ENCODE results near the gene HMCN1.

DNA sequence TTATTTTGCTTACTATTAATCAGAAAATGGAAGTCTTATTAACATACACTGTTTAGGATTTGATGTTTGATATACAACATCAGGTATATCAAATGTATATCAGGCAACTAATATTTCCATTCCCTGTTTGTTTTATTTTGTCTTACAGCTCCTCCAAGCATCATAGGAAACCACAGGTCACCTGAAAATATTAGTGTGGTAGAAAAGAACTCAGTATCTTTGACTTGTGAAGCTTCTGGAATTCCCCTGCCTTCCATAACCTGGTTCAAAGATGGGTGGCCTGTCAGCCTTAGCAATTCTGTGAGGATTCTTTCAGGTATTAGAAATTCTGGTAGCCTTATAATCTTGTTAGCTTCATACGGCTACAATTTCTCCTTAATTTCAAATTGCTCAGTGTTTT, 322.9 kb downstream of the HMCN1 start:
- TF ChIP-seq, protein P1, sequence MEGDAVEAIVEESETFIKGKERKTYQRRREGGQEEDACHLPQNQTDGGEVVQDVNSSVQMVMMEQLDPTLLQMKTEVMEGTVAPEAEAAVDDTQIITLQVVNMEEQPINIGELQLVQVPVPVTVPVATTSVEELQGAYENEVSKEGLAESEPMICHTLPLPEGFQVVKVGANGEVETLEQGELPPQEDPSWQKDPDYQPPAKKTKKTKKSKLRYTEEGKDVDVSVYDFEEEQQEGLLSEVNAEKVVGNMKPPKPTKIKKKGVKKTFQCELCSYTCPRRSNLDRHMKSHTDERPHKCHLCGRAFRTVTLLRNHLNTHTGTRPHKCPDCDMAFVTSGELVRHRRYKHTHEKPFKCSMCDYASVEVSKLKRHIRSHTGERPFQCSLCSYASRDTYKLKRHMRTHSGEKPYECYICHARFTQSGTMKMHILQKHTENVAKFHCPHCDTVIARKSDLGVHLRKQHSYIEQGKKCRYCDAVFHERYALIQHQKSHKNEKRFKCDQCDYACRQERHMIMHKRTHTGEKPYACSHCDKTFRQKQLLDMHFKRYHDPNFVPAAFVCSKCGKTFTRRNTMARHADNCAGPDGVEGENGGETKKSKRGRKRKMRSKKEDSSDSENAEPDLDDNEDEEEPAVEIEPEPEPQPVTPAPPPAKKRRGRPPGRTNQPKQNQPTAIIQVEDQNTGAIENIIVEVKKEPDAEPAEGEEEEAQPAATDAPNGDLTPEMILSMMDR (conservative IDR thresholded peaks at IDR 0.05): no peak
- no peak for TF ChIP-seq ZFX (IDR thresholded peaks at IDR 0.05)

Measured in C4-2B (cell line).